GM19455 (cell line): Measurements from ENCODE around the gene PHOX2A.
"Not testable (repeated sequence)": the region's sequence is repeated elsewhere in the genome, so short reads cannot be mapped to it uniquely, and the experiment has no call there.

ENCODE experiments used
- ATAC-seq: cut with Tn5 transposase; IDR thresholded peaks from one replicate; pipeline ENCODE4 v1.9.1; 2021; ENCODE audit not compliant: unreplicated experiment

Gene PHOX2A

DNA sequence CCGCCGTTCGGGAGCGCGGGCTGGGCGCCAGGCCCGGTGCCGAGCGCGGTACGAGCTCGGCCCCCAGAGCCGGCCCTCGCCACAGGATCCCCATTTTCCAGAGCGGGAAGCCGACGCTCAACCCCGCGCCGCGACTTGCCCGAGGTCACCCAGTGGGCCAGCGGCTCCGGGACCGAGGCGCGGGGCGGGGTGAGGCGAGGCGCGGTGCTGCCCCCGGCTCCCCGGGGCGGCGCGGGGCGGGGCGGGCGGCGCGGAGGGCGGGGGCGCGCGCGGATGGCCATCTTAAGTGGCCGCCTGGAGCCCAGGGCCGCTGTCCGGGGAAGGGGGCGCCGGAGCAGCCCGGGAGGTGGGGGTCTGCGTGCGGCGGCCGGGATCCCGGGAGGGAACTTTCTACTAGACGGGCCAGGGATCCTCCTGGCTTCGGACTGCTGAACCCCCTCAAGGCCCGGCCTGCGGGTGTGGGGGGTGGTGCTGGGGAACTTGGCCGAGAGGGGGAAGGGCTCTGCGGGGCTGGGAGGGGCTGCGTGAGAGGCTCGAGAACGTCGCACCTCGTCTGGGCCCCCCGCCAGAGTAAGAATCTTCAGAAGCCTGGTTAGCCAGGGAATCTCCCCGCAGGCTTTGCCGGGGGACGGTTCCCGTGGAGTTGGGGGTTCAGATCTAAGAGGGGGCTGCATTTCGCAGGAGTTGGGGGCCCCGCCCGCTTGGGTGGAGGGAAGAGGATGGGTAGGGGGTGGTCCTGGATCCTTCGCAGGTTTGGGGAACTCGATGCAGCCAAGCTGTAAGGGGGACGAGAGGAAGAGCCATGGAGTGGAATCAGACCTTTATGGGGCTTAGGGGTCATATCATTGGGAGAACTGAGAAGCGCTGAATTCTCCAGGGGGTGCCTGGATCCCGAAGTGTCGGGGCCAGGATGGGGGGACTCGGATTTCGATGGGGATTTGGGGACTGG lies 20.1 kb downstream of the PHOX2A start:
- peak; percentile 52 for ATAC-seq

DNA sequence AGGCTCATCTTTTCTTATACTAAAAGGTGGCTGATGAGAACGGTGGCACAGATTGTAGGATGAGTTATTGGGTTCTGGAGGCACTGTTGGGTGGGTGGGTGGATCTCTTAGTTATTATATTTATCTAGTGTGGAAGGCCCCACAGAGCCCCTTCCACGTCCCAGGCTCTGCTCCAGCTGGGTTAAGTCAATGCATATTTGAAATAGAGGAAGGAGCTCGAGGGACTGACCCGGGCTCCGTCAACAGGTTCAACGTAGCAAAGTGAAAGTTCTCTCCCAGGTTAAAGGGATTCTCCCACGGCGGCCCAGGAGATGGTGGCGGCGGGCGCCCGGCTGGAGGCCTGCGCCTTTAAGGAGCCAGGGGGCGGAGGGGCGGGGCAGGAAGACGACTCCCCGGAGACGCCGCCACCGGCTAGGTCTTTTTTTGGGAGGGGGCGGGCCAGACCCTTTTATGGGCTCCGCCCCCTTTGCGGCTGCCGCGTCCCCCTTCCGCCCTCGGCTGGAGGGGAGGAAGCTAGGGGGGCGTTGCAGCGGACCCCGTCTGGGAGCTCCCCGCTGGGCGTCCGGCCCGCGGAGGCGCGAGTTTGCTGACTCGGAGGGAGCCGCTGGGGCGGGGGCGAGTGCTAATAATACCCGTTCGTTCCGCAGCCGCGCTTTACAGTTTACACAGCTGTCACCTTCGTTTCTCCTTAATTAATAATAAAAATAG lies 20.9 kb downstream of the PHOX2A start:
- peak; percentile 57 for ATAC-seq

GRCh38 chr11:72222106-72222891 lies 21.7 kb downstream of the PHOX2A start:
- no peak for ATAC-seq

- no peak for ATAC-seq
Measured at GRCh38 chr11:72221386-72222075, 22.4 kb downstream of the PHOX2A start.

DNA sequence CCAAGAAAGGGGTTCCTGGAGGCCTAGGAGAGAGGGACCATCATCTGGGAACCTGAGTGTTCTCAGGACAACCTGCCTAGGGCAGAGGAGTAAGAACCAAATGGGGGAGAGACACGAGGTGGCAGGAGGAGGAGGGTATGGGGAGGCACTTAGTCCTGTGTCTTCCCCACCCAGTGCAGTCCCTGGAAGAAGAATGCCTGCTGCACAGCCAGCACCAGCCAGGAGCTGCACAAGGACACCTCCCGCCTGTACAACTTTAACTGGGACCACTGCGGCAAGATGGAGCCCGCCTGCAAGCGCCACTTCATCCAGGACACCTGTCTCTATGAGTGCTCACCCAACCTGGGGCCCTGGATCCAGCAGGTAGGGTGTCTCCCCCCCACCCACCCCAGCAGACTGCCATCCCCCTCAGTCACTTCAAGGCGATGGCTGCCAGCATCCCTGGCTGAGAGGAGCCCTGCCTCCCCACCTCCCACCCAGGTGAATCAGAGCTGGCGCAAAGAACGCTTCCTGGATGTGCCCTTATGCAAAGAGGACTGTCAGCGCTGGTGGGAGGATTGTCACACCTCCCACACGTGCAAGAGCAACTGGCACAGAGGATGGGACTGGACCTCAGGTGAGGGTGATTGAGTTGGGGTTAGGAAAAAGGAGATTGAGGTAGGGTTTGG lies 23.1 kb downstream of the PHOX2A start:
- ATAC-seq, result no peak

DNA sequence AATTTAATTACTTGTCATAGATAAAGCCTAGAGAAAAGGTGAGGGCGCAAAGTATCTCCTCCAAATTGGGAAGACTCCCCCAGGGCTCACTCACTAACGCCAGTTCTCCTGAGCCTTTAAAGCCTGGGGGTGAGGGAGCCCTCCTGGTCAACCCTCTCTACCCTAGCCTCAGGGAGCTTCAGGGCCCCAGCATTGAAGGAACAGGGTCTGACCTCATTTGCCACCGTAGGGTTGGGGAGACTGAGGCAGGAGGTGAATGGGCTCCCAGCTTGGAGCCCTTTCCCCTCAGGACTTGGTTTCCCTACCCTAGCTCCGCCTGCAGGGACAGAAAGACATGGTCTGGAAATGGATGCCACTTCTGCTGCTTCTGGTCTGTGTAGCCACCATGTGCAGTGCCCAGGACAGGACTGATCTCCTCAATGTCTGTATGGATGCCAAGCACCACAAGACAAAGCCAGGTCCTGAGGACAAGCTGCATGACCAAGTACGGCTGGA lies 25.7 kb downstream of the PHOX2A start:
- no peak for ATAC-seq

- no peak for ATAC-seq
Measured at GRCh38 chr11:72217841-72218240, 26.1 kb downstream of the PHOX2A start.

GRCh38 chr11:72216638-72217037 lies 27.3 kb downstream of the PHOX2A start, which contains the start of gene FOLR2:
TSS of gene FOLR2 (plus strand) at chr11:72216794. CDS start at chr11:72218585, 1,791 bp downstream.
- no peak for ATAC-seq

- no peak for ATAC-seq
Measured at GRCh38 chr11:72209101-72209500, 34.9 kb downstream of the PHOX2A start.

GRCh38 chr11:72208281-72208680 lies 35.7 kb downstream of the PHOX2A start:
- no peak for ATAC-seq

- ATAC-seq, result not testable (repeated sequence)
Measured at GRCh38 chr11:72206794-72207193, 37.2 kb downstream of the PHOX2A start.

- no peak for ATAC-seq
Measured at GRCh38 chr11:72204886-72205285, 39.1 kb downstream of the PHOX2A start.

DNA sequence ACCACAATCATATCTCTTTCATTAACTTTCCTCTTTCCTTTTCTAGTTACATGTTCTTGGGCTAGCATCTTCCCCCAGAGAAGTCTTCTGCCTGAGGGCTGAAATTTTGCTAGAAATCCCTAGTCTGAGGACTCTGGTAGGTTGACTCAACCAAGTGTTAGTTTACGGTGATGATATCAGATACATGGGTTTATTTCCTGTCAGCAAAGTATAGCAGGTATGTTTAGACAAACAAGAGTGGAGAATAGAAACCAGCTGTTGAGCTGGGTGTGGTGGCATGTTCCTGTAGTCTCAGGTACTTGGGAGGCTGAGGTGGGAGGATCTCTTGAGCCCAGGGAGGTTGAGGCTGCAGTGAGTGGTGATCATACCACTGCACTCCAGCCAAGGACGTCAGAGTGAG lies 40.8 kb downstream of the PHOX2A start:
- no peak for ATAC-seq

- no peak for ATAC-seq
Measured at GRCh38 chr11:72202571-72202970, 41.4 kb downstream of the PHOX2A start.

DNA sequence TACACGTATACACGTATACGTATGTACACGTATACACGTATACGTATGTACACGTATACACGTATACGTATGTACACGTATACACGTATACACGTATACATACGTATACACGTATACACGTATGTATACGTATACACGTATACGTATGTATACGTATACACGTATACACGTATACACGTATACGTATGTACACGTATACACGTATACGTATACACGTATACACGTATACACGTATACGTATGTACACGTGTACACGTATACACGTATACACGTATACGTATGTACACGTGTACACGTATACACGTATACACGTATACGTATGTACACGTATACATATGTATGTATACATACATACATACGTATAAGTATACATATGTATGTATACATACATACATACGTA lies 42.5 kb downstream of the PHOX2A start:
- ATAC-seq, result not testable (repeated sequence)

- no peak for ATAC-seq
Measured at GRCh38 chr11:72195518-72196270, 48.3 kb downstream of the PHOX2A start.

DNA sequence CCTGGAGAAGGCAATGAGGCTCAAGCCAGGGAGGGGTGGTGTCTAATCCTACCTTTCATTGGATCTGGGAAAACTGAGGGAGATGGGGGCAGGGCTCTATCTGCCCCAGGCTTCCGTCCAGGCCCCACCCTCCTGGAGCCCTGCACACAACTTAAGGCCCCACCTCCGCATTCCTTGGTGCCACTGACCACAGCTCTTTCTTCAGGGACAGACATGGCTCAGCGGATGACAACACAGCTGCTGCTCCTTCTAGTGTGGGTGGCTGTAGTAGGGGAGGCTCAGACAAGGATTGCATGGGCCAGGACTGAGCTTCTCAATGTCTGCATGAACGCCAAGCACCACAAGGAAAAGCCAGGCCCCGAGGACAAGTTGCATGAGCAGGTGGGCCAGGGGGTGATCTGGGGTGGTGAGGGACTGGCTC lies 52.0 kb downstream of the PHOX2A start, which contains the start of gene FOLR1:
TSS of gene FOLR1 (plus strand) at position 180 of the 421 bp plus-strand sequence. CDS start at position 214, 34 bp downstream.
- no peak for ATAC-seq

GRCh38 chr11:72190631-72191071 lies 53.3 kb downstream of the PHOX2A start:
- ATAC-seq, result no peak
